GM19328 (cell line): ENCODE data around the gene EYA2.
"Not testable (repeated sequence)": the region's sequence is repeated elsewhere in the genome, so short reads cannot be mapped to it uniquely, and the experiment has no call there.

Experiments
- ATAC-seq: cut with Tn5 transposase; IDR thresholded peaks from one replicate; pipeline ENCODE4 v1.9.1; 2021; ENCODE audit warnings: mild to moderate bottlenecking, moderate library complexity; ENCODE audit not compliant: unreplicated experiment

EYA2 gene, protein sequence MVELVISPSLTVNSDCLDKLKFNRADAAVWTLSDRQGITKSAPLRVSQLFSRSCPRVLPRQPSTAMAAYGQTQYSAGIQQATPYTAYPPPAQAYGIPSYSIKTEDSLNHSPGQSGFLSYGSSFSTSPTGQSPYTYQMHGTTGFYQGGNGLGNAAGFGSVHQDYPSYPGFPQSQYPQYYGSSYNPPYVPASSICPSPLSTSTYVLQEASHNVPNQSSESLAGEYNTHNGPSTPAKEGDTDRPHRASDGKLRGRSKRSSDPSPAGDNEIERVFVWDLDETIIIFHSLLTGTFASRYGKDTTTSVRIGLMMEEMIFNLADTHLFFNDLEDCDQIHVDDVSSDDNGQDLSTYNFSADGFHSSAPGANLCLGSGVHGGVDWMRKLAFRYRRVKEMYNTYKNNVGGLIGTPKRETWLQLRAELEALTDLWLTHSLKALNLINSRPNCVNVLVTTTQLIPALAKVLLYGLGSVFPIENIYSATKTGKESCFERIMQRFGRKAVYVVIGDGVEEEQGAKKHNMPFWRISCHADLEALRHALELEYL

DNA sequence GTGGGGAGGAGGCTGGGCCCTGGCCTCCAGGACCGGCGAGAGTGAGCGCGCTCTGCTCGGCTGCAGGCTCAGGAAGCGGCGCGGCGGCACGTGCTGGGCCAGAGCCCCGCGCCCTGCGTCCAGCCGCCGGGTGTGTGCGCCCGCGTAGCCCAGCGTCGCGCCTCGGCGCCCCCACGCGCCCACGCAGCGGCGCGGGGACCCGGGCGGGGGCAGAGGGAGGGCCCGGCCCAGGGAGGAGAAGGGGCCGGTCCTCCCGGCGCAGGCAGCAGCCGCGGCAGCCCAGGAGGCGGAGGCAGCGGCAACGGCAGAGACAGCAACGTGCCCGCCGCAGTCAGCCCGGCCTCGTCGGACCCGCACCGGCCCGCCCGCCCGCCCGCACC lies at the start of gene EYA2:
Gene EYA2 (plus strand): TSS at position 265 of the 380 bp plus-strand sequence. CDS start 95,168 bp downstream, outside the sequence.
- ATAC-seq, result no peak

DNA sequence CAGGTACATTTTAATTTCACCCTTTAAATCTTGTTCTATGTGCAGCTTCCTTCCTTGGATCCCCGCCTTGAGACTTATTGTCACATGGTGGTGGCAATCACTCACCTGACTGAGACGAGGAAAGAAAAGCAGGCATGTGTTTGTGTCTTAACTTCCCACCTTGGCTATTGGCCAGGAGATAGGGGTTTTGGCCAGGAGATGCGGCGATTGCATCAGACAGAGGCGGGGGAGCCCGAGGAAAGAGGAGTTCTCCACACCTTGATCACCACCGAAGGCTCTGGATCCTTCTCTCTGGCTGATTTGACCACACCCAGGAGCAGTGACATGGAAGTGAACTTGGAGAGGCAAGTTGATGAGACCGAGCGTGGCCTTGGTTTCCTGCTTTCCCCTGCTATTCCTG lies 49.7 kb upstream of the EYA2 start:
- no peak for ATAC-seq

DNA sequence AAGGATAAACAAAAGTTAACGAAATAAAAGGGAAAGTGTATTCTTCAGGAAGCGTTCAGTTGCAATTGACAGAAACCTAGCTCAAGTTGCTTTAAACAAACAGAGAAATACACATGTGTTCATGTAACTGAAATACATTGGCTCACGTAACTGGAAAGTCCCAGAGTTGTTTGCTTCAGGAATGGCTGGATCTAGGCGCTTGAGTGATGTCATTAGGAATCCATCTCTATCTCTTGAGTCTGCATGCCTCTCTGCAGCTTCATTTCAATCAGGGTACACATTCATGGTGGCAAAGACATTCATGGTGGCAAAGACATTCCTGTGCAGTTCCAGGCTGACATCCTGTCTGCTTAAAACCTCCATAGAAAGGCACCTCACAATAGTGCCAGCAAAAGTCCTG lies 45.4 kb upstream of the EYA2 start:
- ATAC-seq, result no peak

DNA sequence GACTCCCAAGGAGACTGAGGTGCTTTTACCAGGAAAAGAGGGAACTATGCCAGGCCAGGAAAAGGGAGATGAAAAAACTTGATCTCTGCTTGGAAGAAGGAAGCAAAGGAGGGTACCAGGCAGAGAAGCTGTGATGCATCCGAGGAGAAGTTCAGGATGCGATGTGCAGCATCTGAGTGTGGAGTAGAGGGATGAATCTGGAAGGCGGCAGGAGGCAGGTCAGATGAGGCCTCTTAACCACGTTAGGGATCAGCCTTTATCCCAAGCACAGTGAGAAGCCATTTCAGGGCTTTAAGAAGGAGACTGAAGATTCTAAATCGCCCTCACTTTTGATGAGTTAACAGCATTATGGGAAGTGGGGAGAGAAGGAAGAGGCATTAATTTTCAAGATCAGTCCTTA lies 44.9 kb upstream of the EYA2 start:
- no peak for ATAC-seq

DNA sequence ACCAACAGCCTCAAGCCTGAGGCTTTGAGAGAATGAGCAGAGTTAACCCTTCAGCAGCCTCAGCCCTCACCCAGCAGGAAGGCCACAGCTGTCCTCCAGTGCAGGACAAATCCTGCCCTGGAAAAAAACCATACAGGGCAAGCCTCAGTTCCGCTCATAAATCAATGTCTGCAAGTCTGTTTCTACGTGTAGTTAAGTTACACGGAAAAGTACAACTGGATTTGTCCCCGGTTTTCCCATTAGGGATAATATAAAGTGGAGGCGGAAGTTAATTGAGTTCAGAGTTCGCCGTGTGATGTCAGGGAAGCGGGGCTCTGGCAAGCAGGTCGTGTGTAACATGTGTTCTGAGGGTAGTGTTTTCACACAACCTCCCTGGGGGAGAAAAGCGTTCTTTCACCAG lies 44.2 kb upstream of the EYA2 start:
- no peak for ATAC-seq

DNA sequence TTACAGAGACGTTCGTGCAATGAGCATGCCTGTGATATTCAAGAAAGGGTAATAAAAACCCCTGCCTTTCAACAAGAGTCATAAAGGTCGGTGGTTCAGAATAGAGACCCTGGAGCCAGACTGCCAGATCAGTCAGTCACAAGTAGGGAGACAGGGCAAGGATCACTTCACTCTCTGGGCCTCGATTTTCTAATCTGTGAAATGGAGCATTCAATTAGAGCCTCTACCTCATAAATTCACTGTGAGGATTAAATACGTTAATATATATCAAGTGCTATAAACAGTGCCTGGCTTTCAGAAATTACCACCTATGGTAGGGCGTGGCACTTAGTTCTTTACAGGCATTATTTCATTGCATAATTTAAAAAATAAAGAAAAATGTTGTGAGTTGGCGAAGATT lies 43.7 kb upstream of the EYA2 start:
- no peak for ATAC-seq

DNA sequence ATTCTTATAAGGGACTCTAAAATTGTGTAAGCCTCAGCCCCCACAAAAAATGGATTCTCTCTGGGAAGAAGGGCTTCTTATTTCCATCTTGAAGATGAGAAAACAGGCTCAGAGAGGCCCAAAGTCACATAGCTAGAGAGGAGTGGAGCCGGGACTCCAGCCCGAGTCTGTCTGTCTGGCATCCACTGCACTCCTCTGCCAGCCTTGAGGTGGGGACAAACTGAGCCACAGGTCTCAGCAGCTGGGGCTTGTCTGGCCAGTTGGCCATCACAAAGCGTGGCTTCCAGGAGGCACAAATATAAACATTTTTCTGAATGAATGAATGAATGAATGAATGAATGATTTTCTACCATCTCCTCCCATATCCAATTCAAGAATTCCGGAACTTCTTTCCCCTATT lies 42.9 kb upstream of the EYA2 start:
- ATAC-seq, result no peak

DNA sequence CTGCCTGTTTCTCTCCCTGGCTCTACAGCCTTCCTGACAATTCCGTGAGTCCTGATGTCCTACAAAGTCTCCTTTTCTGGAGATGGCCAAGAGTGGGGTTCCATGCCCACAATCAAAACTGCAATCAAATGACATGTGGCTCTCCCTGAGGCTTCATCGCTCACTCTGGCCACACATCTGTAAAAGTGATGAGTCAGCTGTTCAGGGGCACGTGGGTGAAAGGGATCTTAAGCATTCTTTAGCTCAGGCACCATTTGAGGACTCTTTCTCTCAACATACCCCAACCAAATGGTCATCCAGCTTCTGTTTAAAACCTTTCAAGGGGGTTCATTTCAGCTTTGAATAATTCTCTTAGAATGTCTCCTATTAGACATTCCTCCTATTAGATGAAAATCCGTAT lies 42.3 kb upstream of the EYA2 start:
- ATAC-seq, result no peak

DNA sequence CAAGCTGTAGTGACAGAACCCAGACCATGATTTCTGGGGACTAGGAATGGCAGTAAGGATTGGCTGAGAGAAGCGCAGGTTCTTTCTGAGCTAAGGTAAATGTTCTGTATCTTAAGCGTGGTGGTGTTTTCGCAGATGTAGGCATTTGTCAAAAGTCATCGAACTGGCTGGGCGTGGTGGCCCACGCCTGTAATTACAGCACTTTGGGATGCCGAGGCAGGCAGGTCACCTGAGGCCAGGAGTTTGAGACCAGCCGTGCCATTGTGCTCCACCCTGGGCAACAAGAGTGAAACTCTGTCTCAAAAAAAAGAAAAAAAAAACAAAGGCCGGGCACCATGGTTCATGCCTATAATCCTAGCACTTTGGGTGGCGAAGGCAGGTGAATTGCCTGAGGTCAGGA lies 40.7 kb upstream of the EYA2 start:
- no peak for ATAC-seq

DNA sequence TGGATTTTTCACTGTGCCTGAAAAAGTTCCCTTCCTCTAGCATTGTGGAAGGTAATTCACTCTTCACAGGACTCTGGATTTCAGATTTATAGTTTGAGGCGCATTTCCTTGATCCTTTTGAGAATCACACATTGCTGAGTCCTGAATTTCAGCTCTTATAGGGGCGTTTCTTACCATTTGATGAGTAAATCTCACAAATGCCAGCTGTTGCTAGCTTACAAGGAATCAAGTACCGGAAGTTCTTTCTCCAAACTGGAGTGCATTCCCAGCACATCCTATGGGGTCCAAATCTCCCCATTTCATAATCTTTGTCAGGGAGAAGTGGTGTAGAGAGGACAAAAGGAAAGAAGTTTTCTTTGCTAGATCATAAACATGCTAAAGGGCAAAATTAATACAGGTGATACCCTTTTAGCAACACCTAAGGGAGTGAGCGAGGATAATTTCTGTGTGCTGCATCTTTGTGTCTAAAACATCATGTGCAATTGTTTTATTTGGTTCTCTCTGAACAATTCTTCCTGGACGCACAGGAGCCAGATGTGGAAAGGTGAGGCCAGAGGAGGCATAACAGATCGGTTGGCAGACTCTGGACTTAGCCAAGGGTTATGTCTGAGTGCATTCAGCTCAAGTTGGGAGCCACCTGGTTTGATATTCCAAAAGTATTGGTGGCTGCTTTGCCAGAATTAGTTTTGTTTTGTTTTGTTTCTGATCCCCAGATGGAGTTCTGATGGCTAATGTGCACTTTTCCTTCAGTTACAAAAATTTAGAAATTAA lies 37.4 kb upstream of the EYA2 start:
- ATAC-seq, result no peak

DNA sequence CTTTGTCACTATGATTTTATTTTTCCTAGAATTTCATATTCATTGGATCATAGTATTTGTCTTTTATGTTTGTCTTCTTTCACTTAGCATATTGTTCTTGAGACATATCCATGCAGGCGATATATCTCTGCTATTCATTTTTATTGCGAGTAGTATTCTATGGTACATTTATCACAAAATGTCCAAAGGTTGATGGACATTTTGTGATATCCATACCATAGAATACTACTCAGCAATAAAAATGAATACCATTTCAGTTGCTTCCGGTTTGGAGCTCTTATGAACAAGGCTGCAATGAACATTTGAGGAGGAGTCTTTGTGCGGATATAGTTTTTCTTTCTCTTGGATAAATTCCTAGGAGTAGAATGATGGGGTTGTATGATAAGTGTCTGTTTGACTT lies 28.8 kb upstream of the EYA2 start:
- no peak for ATAC-seq

DNA sequence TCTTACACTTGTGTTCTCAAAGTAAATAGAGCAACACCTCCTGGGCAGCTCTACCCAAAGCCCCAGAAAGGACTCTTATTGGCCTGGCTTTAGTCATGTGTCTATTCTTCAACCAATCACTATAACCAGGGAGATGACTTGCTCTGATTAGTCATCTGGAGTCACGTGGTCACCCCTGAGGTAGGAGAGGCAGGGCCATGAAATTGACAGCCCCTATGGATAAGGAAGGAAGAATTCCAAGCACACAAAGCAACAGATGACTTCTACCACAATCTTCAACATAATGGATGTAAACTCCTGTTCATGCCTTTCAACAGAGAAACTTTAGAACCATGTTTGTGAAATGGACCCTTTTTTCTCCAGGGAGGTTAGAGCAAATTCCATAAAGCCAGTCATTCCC lies 24.6 kb upstream of the EYA2 start:
- no peak for ATAC-seq

DNA sequence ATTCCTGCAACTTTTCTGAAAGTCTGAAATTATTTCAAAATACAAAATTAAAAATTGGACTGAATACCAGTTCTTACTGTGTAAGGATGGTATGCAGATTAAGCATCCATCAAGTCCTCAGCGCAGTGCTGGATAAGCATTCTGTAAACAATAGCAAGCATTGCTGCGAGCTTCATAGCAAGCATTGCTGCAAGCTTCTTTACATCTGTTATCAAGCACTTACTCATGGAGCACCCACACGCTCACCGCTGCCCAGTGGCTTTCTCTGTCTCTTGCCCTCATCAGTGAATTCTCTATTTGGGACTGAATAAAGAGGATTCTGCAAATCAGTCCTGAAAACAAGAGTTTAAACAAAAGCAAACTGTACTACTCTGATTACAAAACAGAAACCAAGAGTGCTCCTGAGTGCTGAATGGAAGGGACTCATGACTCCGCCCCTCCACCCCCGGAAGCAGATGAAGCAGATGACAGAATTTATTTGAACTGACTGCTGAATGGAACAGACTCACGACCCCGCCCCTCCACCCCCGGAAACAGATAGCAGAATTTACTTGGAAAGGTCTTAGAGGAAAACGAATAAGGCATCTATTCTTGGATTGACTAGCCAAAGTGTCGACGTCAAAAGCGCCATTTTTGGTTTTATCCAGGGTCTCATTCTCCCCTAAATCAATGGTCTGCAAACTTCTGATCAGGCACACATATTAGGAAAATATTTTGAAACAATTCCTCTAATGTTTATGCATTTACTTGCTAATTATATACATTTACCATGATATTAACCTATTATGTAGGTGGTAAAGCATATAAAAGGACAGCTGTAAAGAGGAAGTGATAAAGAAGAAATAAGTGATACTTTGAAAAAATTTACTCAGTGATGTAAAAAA lies 22.1 kb upstream of the EYA2 start:
- no peak for ATAC-seq

DNA sequence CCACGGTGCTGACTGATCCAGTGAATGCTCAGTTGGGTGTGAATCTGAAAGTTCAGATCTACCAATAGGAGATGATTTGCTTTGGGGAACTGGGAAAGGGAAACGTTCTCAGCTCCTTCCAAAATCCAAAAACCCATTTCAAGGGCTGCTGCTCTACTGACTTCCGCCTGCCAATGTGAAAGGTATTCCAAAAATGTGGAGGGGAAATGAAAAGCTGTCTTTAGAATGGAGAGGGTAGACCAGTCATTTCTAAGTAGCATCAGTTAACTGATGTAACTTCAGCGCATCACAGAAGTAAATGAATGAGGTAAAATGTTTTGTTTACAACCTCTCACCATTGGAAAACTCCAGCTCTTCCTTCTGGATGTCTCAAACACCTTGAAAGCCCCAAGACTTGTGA lies 19.6 kb upstream of the EYA2 start:
- no peak for ATAC-seq

DNA sequence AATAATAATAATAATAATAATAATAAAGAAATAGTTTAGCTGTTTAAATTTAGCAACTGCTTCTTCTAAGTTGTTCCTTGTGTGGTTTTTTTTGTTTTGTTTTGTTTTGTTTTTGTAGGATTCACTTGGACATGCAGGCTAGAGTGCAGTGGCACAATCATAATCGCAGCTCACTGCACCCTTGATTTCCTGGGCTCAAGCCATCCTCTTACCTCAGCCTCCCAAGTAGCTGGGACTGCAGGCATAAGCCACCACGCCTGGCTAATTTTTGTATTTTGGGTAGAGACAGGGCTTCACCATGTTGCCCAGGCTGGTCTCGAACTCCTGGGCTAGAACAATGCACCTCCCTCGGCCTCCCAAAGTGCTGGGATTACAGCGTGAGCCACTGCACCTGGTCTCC lies 15.3 kb upstream of the EYA2 start:
- ATAC-seq, result no peak

DNA sequence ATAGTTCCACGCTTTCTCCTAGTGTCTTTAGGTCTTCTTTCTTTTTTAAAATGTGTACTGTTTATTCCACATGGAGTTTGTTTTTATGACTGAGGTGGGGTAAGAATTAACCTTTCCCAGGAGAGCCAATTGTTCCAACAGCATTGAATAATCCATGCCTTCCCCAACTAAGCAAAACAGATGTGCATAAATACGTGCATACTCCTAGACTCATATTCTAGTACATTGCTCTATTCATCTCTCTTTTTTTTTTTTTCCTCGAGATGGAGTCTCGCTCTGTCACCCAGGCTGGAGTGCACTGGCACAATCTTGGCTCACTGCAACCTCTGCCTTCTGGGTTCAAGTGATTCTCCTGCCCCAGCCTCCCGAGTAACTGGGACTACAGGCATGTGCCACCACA lies 14.7 kb upstream of the EYA2 start:
- ATAC-seq, result not testable (repeated sequence)

DNA sequence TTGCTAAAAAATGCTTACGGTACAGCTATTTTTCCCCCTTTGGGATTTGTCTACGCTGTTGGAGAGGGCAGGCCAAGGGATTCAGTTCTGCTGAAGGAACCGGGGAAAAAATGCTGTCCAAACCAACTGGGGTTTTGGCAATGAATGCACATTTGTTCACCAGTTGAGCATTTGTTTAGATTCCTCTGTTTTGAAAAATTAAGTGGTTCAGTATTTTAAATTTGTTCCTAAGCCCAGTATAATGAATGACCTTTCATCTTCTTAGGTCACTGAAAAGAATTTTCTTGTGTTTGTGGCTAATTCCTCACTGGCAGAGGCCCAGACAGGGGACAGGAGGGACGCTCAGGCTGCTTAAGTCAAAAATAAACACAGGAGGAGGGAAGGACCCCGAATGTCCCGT lies 10.8 kb upstream of the EYA2 start:
- ATAC-seq, result no peak

DNA sequence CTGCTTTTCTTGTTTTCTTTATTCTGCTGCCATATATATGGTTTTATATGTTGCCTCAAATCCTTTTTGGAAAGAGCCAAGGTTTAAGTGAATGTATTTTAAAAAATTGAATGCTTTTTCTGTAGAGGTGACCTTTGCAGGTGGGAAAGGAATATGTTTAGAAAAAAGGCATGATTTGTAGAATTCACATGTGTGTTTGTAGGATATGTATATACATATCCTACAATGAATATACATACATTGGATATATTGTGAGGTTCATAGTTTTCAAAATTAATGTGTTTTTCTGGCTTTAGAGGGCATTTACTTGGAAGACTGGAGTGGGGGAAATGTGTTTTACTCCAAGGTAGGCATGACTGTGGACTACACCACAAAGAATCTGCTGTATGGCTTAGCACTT lies 4.0 kb upstream of the EYA2 start:
- no peak for ATAC-seq

DNA sequence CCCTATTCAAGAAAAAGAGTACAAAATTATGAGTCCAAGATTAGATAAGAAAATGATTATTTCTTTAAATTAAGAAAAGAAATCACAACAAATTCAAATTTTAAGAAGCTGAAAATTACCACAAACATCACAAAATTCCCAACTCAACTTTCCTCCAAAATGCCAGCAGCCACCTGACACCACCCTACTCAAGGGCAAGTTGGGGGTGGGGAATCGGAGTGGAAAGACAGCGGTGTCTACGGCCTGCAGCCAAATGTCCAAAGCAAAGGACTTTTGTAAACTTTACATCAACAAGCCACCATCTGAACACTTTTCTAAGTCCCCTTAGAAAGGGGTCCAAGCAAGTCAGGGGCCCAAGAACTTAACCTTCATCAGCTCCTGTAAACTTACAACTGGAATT lies 1.6 kb upstream of the EYA2 start:
- ATAC-seq, result no peak

DNA sequence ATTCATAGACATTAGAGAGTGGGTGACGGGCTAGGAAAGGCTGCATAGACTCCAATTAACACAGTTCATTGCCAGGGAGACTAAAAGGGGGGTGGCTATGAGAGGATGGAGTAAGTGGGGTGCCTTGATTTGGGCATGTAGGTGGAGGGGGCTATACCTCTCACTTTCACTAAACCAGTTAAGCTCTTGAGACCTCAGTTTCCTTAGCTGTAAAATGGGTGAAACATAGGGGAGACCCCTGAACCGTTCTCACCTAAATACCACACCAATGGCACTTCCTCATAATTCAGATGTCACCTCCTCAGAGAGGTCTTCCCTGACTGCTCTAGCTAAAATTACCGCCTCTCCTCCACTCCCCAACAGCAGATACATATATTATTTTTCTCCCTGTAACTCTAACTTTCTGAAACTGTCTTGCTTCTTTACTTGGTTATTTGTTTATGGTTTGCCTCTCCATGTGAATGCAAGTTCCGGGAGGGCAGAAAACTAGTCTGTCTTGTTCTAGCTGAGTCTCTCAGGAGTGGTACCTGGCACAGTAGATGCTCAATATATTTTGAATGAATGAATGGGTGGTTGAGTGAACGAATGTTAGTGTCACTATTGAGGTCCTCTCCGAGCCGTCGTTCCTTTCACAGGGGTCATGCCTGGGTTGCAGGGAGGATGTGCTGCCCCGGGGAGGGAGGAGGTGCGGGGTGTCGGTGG lies 615 bp upstream of the EYA2 start:
- ATAC-seq, result no peak
